ENCODE measurements around the gene DYNLT2B.

Gene DYNLT2B

GRCh38 chr3:196348698-196349097, 30.7 kb upstream of the DYNLT2B start:
- no peak for TF ChIP-seq SIN3A (IDR thresholded peaks at IDR 0.05; ENCODE audit: borderline replicate concordance, insufficient read depth, low read length)
- no peak for TF ChIP-seq REST (IDR thresholded peaks at IDR 0.05; ENCODE audit: insufficient read depth in 1 of 2, low read depth in 2 of 2, low read length in 2 of 2)
- no peak for TF ChIP-seq TAF1 (IDR thresholded peaks at IDR 0.05; ENCODE audit: borderline replicate concordance, insufficient read depth, low read length)
- no peak for TF ChIP-seq POLR2AphosphoS5 (IDR thresholded peaks at IDR 0.05; ENCODE audit: low read depth, low read length)
- no peak for TF ChIP-seq FOXP2 (optimal IDR thresholded peaks at IDR 0.05; ENCODE audit: borderline replicate concordance, extremely low read depth, extremely low read length, insufficient read depth)

GRCh38 chr3:196344663-196345062, 26.6 kb upstream of the DYNLT2B start:
- TF ChIP-seq REST (IDR thresholded peaks at IDR 0.05; ENCODE audit: insufficient read depth in 1 of 2, low read depth in 2 of 2, low read length in 2 of 2) (no peak), FOXP2 (optimal IDR thresholded peaks at IDR 0.05; ENCODE audit: borderline replicate concordance, extremely low read depth, extremely low read length, insufficient read depth) (no peak), SIN3A (IDR thresholded peaks at IDR 0.05; ENCODE audit: borderline replicate concordance, insufficient read depth, low read length) (no peak), TAF1 (IDR thresholded peaks at IDR 0.05; ENCODE audit: borderline replicate concordance, insufficient read depth, low read length) (no peak), POLR2AphosphoS5 (IDR thresholded peaks at IDR 0.05; ENCODE audit: low read depth, low read length) (no peak)

- no peak for TF ChIP-seq FOXP2 (optimal IDR thresholded peaks at IDR 0.05; ENCODE audit: borderline replicate concordance, extremely low read depth, extremely low read length, insufficient read depth)
- no peak for TF ChIP-seq SIN3A (IDR thresholded peaks at IDR 0.05; ENCODE audit: borderline replicate concordance, insufficient read depth, low read length)
- TF ChIP-seq TAF1 (IDR thresholded peaks at IDR 0.05; ENCODE audit: borderline replicate concordance, insufficient read depth, low read length) = no peak
- TF ChIP-seq POLR2AphosphoS5 (IDR thresholded peaks at IDR 0.05; ENCODE audit: low read depth, low read length) = no peak
- no peak for TF ChIP-seq REST (IDR thresholded peaks at IDR 0.05; ENCODE audit: insufficient read depth in 1 of 2, low read depth in 2 of 2, low read length in 2 of 2)
Measured at GRCh38 chr3:196341137-196341536, 23.1 kb upstream of the DYNLT2B start.

GRCh38 chr3:196340466-196340865, 22.4 kb upstream of the DYNLT2B start:
- TF ChIP-seq SIN3A (IDR thresholded peaks at IDR 0.05; ENCODE audit: borderline replicate concordance, insufficient read depth, low read length) (no peak), TAF1 (IDR thresholded peaks at IDR 0.05; ENCODE audit: borderline replicate concordance, insufficient read depth, low read length) (no peak), REST (IDR thresholded peaks at IDR 0.05; ENCODE audit: insufficient read depth in 1 of 2, low read depth in 2 of 2, low read length in 2 of 2) (no peak), FOXP2 (optimal IDR thresholded peaks at IDR 0.05; ENCODE audit: borderline replicate concordance, extremely low read depth, extremely low read length, insufficient read depth) (no peak), POLR2AphosphoS5 (IDR thresholded peaks at IDR 0.05; ENCODE audit: low read depth, low read length) (no peak)
